Transverse colon (tissue), 4 donors: ENCODE data around the gene DHRS4.
"Not testable (repeated sequence)": the region's sequence is repeated elsewhere in the genome, so short reads cannot be mapped to it uniquely, and the experiment has no call there.

Experiments used
- EP300 ChIP-seq: sonication (generic); formaldehyde crosslinking; IDR thresholded peaks from one replicate; pipeline ENCODE4 v1.6.1; 2017; ENCODE audit warnings: antibody characterized with exemption, low read depth
- POLR2A ChIP-seq: fragments of 450-650 bp; IDR thresholded peaks from one replicate; pipeline ENCODE4 v1.6.1; 2016; ENCODE audit warnings: antibody characterized with exemption, mild to moderate bottlenecking, moderate library complexity
- POLR2AphosphoS5 ChIP-seq, 3 donors: sonication (generic); formaldehyde crosslinking; IDR thresholded peaks; one replicate each; pipeline ENCODE4 v1.6.1; 2016; ENCODE audit warnings: antibody characterized with exemption in 3 of 3
- TF ChIP-seq, protein P1 (sequence below), 5 experiments: fragments of 200-600 bp in 3 of 5; fragments of 450-650 bp in 2 of 5; sonication (generic) in 3 of 5; IDR thresholded peaks; 1 replicate in 2 of 5; 2 replicates in 3 of 5; pipeline ENCODE4 v1.5.1; 2016 to 2017; ENCODE audit warnings: antibody characterized with exemption in 5 of 5, inconsistent platforms in 3 of 5, mild to moderate bottlenecking in 2 of 5, moderate library complexity in 1 of 5

DNA sequence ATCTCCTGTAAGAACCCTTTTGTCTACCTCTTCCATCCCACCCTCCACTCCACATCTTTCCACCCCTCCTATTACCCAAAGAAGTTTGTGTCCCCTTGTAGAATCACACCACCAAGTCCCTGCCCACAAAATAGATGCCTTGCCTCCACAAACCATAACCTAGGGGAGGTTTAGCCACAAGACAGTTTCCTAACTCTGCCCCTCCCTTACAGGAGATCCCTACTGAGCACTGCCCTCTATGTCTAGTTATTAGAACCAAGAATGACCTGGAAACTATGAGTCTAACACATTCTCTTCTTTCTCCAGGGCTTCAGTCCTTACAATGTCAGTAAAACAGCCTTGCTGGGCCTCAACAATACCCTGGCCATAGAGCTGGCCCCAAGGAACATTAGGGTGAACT is 47.5 kb downstream of the DHRS4 start:
- TF ChIP-seq, protein P1, sequence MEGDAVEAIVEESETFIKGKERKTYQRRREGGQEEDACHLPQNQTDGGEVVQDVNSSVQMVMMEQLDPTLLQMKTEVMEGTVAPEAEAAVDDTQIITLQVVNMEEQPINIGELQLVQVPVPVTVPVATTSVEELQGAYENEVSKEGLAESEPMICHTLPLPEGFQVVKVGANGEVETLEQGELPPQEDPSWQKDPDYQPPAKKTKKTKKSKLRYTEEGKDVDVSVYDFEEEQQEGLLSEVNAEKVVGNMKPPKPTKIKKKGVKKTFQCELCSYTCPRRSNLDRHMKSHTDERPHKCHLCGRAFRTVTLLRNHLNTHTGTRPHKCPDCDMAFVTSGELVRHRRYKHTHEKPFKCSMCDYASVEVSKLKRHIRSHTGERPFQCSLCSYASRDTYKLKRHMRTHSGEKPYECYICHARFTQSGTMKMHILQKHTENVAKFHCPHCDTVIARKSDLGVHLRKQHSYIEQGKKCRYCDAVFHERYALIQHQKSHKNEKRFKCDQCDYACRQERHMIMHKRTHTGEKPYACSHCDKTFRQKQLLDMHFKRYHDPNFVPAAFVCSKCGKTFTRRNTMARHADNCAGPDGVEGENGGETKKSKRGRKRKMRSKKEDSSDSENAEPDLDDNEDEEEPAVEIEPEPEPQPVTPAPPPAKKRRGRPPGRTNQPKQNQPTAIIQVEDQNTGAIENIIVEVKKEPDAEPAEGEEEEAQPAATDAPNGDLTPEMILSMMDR (IDR thresholded peaks at IDR 0.05) = not testable (repeated sequence)
- not testable (repeated sequence) for TF ChIP-seq POLR2AphosphoS5 (IDR thresholded peaks at IDR 0.05); POLR2A; EP300
